Activated CD8-positive, alpha-beta T cell treated with anti-CD3 and anti-CD28 coated beads for 36 hours (primary cell): ENCODE data around the gene NABP1. TPM values are rescaled to one million over a fixed set of nuclear protein-coding genes. Genes with fewer than 3 reads are reported as not detected.

Experiments used
- ATAC-seq: fragments of 200-7000 bp; cut with Tn5 transposase; one replicate; pipeline ENCODE4 v1.10.0; 2021; ENCODE audit warnings: mild to moderate bottlenecking, moderate library complexity
- CTCF ChIA-PET: fragments of 350-600 bp; sonication (Branson Sonifier 250); formaldehyde crosslinking; loops from one replicate; lab custom pipeline; 2021; ENCODE audit warnings: antibody characterized with exemption; lab: Charles Lee
- POLR2A ChIA-PET: fragments of 350-600 bp; sonication (Branson Sonifier 250); formaldehyde crosslinking; loops from one replicate; lab custom pipeline; 2021; ENCODE audit warnings: antibody characterized with exemption; lab: Charles Lee
- DNase-seq: peaks from one replicate; pipeline ENCODE4 v3.0.0-alpha.2; 2020
- H3K27ac Mint-ChIP-seq: one replicate; pipeline ENCODE4 v1.8.0; 2021; ENCODE audit warnings: mild to moderate bottlenecking, mixed read lengths
- H3K27me3 Mint-ChIP-seq: one replicate; pipeline ENCODE4 v1.8.0; 2021; ENCODE audit warnings: mixed read lengths
- H3K36me3 Mint-ChIP-seq: one replicate; pipeline ENCODE4 v1.8.0; 2021; ENCODE audit warnings: low read depth, mixed read lengths
- H3K4me1 Mint-ChIP-seq: one replicate; pipeline ENCODE4 v1.8.0; 2021; ENCODE audit warnings: low read depth, mixed read lengths
- H3K4me3 Mint-ChIP-seq: one replicate; pipeline ENCODE4 v1.8.0; 2021; ENCODE audit warnings: mild to moderate bottlenecking, moderate library complexity, mixed read lengths
- H3K9me3 Mint-ChIP-seq: one replicate; pipeline ENCODE4 v1.8.0; 2021; ENCODE audit warnings: mixed read lengths
- CTCF ChIP-seq: fragments of 200-600 bp; IDR thresholded peaks from one replicate; pipeline ENCODE4 v1.8.0; 2022; ENCODE audit warnings: antibody characterized with exemption, mild to moderate bottlenecking
- intact Hi-C: fragments of 100-400 bp; cut with micrococcal nuclease; formaldehyde crosslinking; loops from one replicate; pipeline ENCODE4 v1.10.0; 2022
- total RNA-seq, 2 experiments: library from RNA; stranded (reverse); gene quantifications; one replicate each; pipeline ENCODE4 v1.2.3, GENCODE V29; 2021

NABP1 gene
- total RNA-seq, 2 experiments from 2014 or later, result 30.5 to 31.7 TPM

- no peak for DNase-seq
- POLR2A ChIA-PET, result interaction anchor here (0.6 kb wide), 1 partner anchor 30 kb away, joined by 4 read pairs; no protein-coding TSS in a partner anchor
- intact Hi-C loops, result no loop called here
- Mint-ChIP-seq H3K4me3 (no peak overlapping the region), H3K9me3 (no peaks in the 10 kb centered on the region), H3K36me3 (peaks cover 21% of the 10 kb centered on the region), H3K4me1 (peaks cover 46% of the 10 kb centered on the region), H3K27me3 (no peaks in the 10 kb centered on the region), H3K27ac (no peak overlapping the region)
- no peak for TF ChIP-seq CTCF
- CTCF ChIA-PET, result interaction anchor here (1.0 to 1.5 kb wide), 4 partner anchors 9 to 126 kb away, joined by 3 to 18 read pairs (median 3); no protein-coding TSS in a partner anchor
- ATAC-seq, result no peak
These were observed 14.7 kb downstream of the NABP1 start for GRCh38 chr2:191692502-191693115.

- no peaks in the 10 kb centered on the region for H3K9me3 Mint-ChIP-seq
These were observed 15.2 kb downstream of the NABP1 start for GRCh38 chr2:191693166-191693565.

GRCh38 chr2:191693778-191694177, 15.8 kb downstream of the NABP1 start:
- POLR2A ChIA-PET, result no interaction called here
- intact Hi-C loops, result no loop called here
- no peak overlapping the region for H3K27ac Mint-ChIP-seq
- H3K4me1 Mint-ChIP-seq, result peaks cover 35% of the 10 kb centered on the region
- no peak overlapping the region for H3K4me3 Mint-ChIP-seq
- no peak for TF ChIP-seq CTCF
- H3K9me3 Mint-ChIP-seq, result no peaks in the 10 kb centered on the region
- ATAC-seq (peak; percentile 31), DNase-seq (no peak)
- no peaks in the 10 kb centered on the region for H3K27me3 Mint-ChIP-seq
- CTCF ChIA-PET, result interaction anchor here (1.3 kb wide), 1 partner anchor 127 kb away, joined by 3 read pairs; no protein-coding TSS in a partner anchor
- H3K36me3 Mint-ChIP-seq, result peaks cover 15% of the 10 kb centered on the region

More at GRCh38 chr2:191693166-191693565, 15.2 kb downstream of the NABP1 start:
- POLR2A ChIA-PET, result interaction anchor here (0.6 kb wide), 1 partner anchor 30 kb away, joined by 4 read pairs; no protein-coding TSS in a partner anchor
- H3K27ac Mint-ChIP-seq, result peak overlapping the region; percentile 36
- TF ChIP-seq CTCF, result no peak
- intact Hi-C loops, result no loop called here
- no peak for DNase-seq
- no peak overlapping the region for H3K4me3 Mint-ChIP-seq
- peaks cover 41% of the 10 kb centered on the region for H3K4me1 Mint-ChIP-seq
- no peak for ATAC-seq
- H3K27me3 Mint-ChIP-seq, result no peaks in the 10 kb centered on the region
- peaks cover 18% of the 10 kb centered on the region for H3K36me3 Mint-ChIP-seq
- CTCF ChIA-PET, result interaction anchor here (1.0 to 1.3 kb wide), 2 partner anchors 121 to 126 kb away, joined by 3 read pairs; no protein-coding TSS in a partner anchor

GRCh38 chr2:191696001-191696400, 18.1 kb downstream of the NABP1 start:
- TF ChIP-seq CTCF, result no peak
- Mint-ChIP-seq H3K4me3 (no peak overlapping the region), H3K27me3 (no peaks in the 10 kb centered on the region), H3K9me3 (no peaks in the 10 kb centered on the region), H3K4me1 (peaks cover 15% of the 10 kb centered on the region), H3K36me3 (peaks cover 12% of the 10 kb centered on the region), H3K27ac (no peak overlapping the region)
- POLR2A ChIA-PET, result interaction anchor here (0.6 kb wide), 1 partner anchor 620 kb away, joined by 3 read pairs; no protein-coding TSS in a partner anchor
- intact Hi-C loops, result no loop called here
- ATAC-seq (no peak), DNase-seq (no peak)
- CTCF ChIA-PET, result interaction anchor here (1.1 to 4.0 kb wide), 5 partner anchors 12 to 467 kb away, joined by 3 to 22 read pairs (median 8); no protein-coding TSS in a partner anchor

- Mint-ChIP-seq H3K27ac (no peak overlapping the region), H3K4me3 (no peak overlapping the region), H3K4me1 (peaks cover 10% of the 10 kb centered on the region), H3K9me3 (no peaks in the 10 kb centered on the region), H3K36me3 (peaks cover 12% of the 10 kb centered on the region), H3K27me3 (no peaks in the 10 kb centered on the region)
- intact Hi-C loops, result no loop called here
- CTCF ChIA-PET, result interaction anchor here (0.9 to 4.0 kb wide), 6 partner anchors 91 to 466 kb away, joined by 3 to 22 read pairs (median 6); no protein-coding TSS in a partner anchor
- ATAC-seq (no peak), DNase-seq (no peak)
- TF ChIP-seq CTCF, result no peak
- POLR2A ChIA-PET, result interaction anchor here (0.6 to 1.3 kb wide), 3 partner anchors 20 to 153 kb away, joined by 3 to 4 read pairs (median 3); no protein-coding TSS in a partner anchor
These were observed 19.0 kb downstream of the NABP1 start for GRCh38 chr2:191696966-191697365.
